Peyer's patch (tissue), 4 donors: Measurements from ENCODE around the gene ZCRB1. TPM values are rescaled to one million over a fixed set of nuclear protein-coding genes. Genes with fewer than 3 reads are reported as not detected.

Experiments used
- DNase-seq, 3 donors: peaks; one replicate each; pipeline ENCODE4 v3.0.0-alpha.2; 2017 to 2019
- H3K27ac ChIP-seq, 4 donors: fragments of 200-600 bp; sonication (generic); one replicate each; pipeline ENCODE4 v1.5.1; 2016 to 2019
- H3K27me3 ChIP-seq, 2 donors: fragments of 200-600 bp; sonication (generic); one replicate each; pipeline ENCODE4 v1.5.1; 2019
- H3K36me3 ChIP-seq, 3 donors: fragments of 200-600 bp; sonication (generic); one replicate each; pipeline ENCODE4 v1.5.1; 2016 to 2019
- H3K4me1 ChIP-seq, 4 donors: fragments of 200-600 bp; sonication (generic); one replicate each; pipeline ENCODE4 v1.5.1; 2016 to 2019
- H3K4me3 ChIP-seq, 4 donors: fragments of 200-600 bp; sonication (generic); 1 replicate in 3 of 4; 2 replicates in 1 of 4; pipeline ENCODE4 v1.5.1; 2016 to 2019; ENCODE audit warnings: mild to moderate bottlenecking in 1 of 4
- H3K9me3 ChIP-seq, 4 donors: fragments of 200-600 bp; sonication (generic); one replicate each; pipeline ENCODE4 v1.5.1; 2016 to 2019; ENCODE audit warnings: mild to moderate bottlenecking in 1 of 4
- CTCF ChIP-seq, 6 experiments: fragments of 450-650 bp in 4 of 6; fragments of 200-600 bp in 2 of 6; sonication (generic) in 1 of 6; IDR thresholded peaks; one replicate each; pipeline ENCODE4 v1.5.1; 2017 to 2019; ENCODE audit warnings: antibody characterized with exemption in 6 of 6, mild to moderate bottlenecking in 3 of 6, moderate library complexity in 1 of 6
- POLR2A ChIP-seq, 2 donors: fragments of 450-650 bp; IDR thresholded peaks; one replicate each; pipeline ENCODE4 v1.5.1; 2017; ENCODE audit warnings: antibody characterized with exemption in 2 of 2, mild to moderate bottlenecking in 2 of 2, moderate library complexity in 2 of 2
- small RNA-seq, 2 donors: library from RNA; depleted of rRNA; stranded (forward); fragments of <200 nt; gene quantifications; one replicate each; pipeline ENCODE3, GENCODE V24; 2016
- total RNA-seq, 4 donors: library from RNA; depleted of rRNA; stranded (reverse); fragments of >200 nt; gene quantifications; one replicate each; pipeline ENCODE4 v1.1.0, GENCODE V29; 2016

ZCRB1 gene
- total RNA-seq, 4 donors from 2014 or later: 9.1 to 18.7 (median 12.2) TPM

GRCh38 chr12:42273706-42274105 lies 52.2 kb downstream of the ZCRB1 start:
- DNase-seq: no peak
- Histone ChIP-seq H3K4me1 (no peaks in the 10 kb centered on the region), H3K4me3 (no peak overlapping the region), H3K27ac (no peak overlapping the region), H3K9me3 (no peaks in the 10 kb centered on the region), H3K27me3 (no peaks in the 10 kb centered on the region), H3K36me3 (no peaks in the 10 kb centered on the region)
- TF ChIP-seq POLR2A (IDR thresholded peaks at IDR 0.05): no peak
- no peak for TF ChIP-seq CTCF (IDR thresholded peaks at IDR 0.05)

GRCh38 chr12:42270596-42270995 lies 55.3 kb downstream of the ZCRB1 start:
- Histone ChIP-seq H3K27ac (no peak overlapping the region), H3K9me3 (no peaks in the 10 kb centered on the region)

GRCh38 chr12:42267413-42268190 lies 58.3 kb downstream of the ZCRB1 start:
- H3K9me3 ChIP-seq: no peaks in the 10 kb centered on the region
- H3K4me3 ChIP-seq: no peak overlapping the region
- no peaks in the 10 kb centered on the region for H3K4me1 ChIP-seq
- no peaks in the 10 kb centered on the region for H3K36me3 ChIP-seq
- no peak for TF ChIP-seq POLR2A (IDR thresholded peaks at IDR 0.05)
- no peak for TF ChIP-seq CTCF (IDR thresholded peaks at IDR 0.05)
- no peak overlapping the region for H3K27ac ChIP-seq
- H3K27me3 ChIP-seq: no peaks in the 10 kb centered on the region
- no peak for DNase-seq

More at GRCh38 chr12:42270596-42270995, 55.3 kb downstream of the ZCRB1 start:
- no peaks in the 10 kb centered on the region for H3K4me1 ChIP-seq
- DNase-seq: no peak
- no peak for TF ChIP-seq POLR2A (IDR thresholded peaks at IDR 0.05)
- no peak for TF ChIP-seq CTCF (IDR thresholded peaks at IDR 0.05)
- H3K4me3 ChIP-seq: no peak overlapping the region
- no peaks in the 10 kb centered on the region for H3K27me3 ChIP-seq
- no peaks in the 10 kb centered on the region for H3K36me3 ChIP-seq

GRCh38 chr12:42266579-42267230 lies 59.2 kb downstream of the ZCRB1 start:
- no peak for DNase-seq
- Histone ChIP-seq H3K36me3 (no peaks in the 10 kb centered on the region), H3K4me3 (no peak overlapping the region), H3K9me3 (no peaks in the 10 kb centered on the region), H3K4me1 (no peaks in the 10 kb centered on the region), H3K27ac (no peak overlapping the region), H3K27me3 (no peaks in the 10 kb centered on the region)
- TF ChIP-seq POLR2A (IDR thresholded peaks at IDR 0.05): no peak
- no peak for TF ChIP-seq CTCF (IDR thresholded peaks at IDR 0.05)

GRCh38 chr12:42262271-42262670 lies 63.6 kb downstream of the ZCRB1 start:
- Histone ChIP-seq H3K4me3 (no peak overlapping the region), H3K9me3 (no peaks in the 10 kb centered on the region), H3K27me3 (no peaks in the 10 kb centered on the region), H3K4me1 (no peaks in the 10 kb centered on the region), H3K27ac (no peak overlapping the region), H3K36me3 (no peaks in the 10 kb centered on the region)
- DNase-seq: no peak
- TF ChIP-seq CTCF (IDR thresholded peaks at IDR 0.05) (no peak), POLR2A (IDR thresholded peaks at IDR 0.05) (no peak)

Small RNA genes within 50 kb of the gene (small RNA-seq; reads per million reads assigned to genes)
- gene MIR7851: 0 reads per million in 2 donors
- gene RF00090: 0 reads per million in 2 donors

Other genes with a start within 250 kb of the ZCRB1 start
- 10 to 100 TPM in 2 of 4 donors, 1 to 10 TPM in 2; 7.4 to 14.7 (median 10.7) TPM for gene GXYLT1, start 181.2 kb downstream of the ZCRB1 start, total RNA-seq
- gene YAF2, start 87.8 kb downstream of the ZCRB1 start, total RNA-seq: 10 to 100 TPM; 22.9 to 89.1 (median 42.9) TPM
- gene PPHLN1, start 73 bp upstream of the ZCRB1 start, total RNA-seq: 100 to 1,000 TPM in 1 of 4 donors, 10 to 100 TPM in 3; 63.2 to 175 (median 68.1) TPM